PFSK-1 (cell line): Measurements from ENCODE around the gene BRF1.

Source experiments
- POLR2AphosphoS5 ChIP-seq: IDR thresholded peaks from 2 replicates; pipeline ENCODE4 v1.6.1; 2012; ENCODE audit warnings: low read depth, mild to moderate bottlenecking, control low read depth, low read length, moderate library complexity
- TF ChIP-seq, protein P1 (sequence below), 2 experiments: IDR thresholded peaks; 2 replicates each; pipeline versions ENCODE4 v1.6.1 to v1.8.0; 2011 to 2012; ENCODE audit warnings: low read depth in 2 of 2, low read length in 2 of 2, control low read depth in 1 of 2, inconsistent platforms in 1 of 2, mild to moderate bottlenecking in 1 of 2, moderate library complexity in 1 of 2; ENCODE audit not compliant: insufficient read depth in 1 of 2

DNA sequence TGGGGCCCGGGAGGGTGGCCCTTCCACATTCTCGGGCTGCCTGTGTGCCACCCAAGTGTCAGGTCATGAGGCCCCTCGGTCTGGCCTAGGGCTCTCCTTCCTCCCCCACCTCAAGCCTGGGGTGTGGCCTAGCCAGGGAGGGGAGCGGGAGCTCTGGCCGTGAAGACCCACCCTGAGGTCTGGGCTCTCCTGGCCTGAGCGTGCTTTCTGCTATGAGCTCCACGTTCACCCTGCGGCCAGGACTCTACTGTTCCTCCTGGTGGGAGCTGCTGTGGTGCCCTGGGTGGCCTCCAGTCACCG is 25.7 kb upstream of the BRF1 start:
- TF ChIP-seq, protein P1, sequence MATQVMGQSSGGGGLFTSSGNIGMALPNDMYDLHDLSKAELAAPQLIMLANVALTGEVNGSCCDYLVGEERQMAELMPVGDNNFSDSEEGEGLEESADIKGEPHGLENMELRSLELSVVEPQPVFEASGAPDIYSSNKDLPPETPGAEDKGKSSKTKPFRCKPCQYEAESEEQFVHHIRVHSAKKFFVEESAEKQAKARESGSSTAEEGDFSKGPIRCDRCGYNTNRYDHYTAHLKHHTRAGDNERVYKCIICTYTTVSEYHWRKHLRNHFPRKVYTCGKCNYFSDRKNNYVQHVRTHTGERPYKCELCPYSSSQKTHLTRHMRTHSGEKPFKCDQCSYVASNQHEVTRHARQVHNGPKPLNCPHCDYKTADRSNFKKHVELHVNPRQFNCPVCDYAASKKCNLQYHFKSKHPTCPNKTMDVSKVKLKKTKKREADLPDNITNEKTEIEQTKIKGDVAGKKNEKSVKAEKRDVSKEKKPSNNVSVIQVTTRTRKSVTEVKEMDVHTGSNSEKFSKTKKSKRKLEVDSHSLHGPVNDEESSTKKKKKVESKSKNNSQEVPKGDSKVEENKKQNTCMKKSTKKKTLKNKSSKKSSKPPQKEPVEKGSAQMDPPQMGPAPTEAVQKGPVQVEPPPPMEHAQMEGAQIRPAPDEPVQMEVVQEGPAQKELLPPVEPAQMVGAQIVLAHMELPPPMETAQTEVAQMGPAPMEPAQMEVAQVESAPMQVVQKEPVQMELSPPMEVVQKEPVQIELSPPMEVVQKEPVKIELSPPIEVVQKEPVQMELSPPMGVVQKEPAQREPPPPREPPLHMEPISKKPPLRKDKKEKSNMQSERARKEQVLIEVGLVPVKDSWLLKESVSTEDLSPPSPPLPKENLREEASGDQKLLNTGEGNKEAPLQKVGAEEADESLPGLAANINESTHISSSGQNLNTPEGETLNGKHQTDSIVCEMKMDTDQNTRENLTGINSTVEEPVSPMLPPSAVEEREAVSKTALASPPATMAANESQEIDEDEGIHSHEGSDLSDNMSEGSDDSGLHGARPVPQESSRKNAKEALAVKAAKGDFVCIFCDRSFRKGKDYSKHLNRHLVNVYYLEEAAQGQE (IDR thresholded peaks at IDR 0.05; ENCODE audit: insufficient read depth in 1 of 2, low read depth in 2 of 2, low read length in 2 of 2) = no peak
- TF ChIP-seq POLR2AphosphoS5 = no peak
